Smooth muscle cell of trachea (primary cell): ENCODE results near the gene ATAD3C. TPM values are rescaled to one million over a fixed set of nuclear protein-coding genes. Genes with fewer than 3 reads are reported as not detected.

Experiments
- total RNA-seq: library from RNA; depleted of rRNA; stranded (reverse); fragments of >200 nt; gene quantifications from 2 replicates; pipeline ENCODE4 v1.2.1, GENCODE V29; 2014

The ATAD3C gene, protein sequence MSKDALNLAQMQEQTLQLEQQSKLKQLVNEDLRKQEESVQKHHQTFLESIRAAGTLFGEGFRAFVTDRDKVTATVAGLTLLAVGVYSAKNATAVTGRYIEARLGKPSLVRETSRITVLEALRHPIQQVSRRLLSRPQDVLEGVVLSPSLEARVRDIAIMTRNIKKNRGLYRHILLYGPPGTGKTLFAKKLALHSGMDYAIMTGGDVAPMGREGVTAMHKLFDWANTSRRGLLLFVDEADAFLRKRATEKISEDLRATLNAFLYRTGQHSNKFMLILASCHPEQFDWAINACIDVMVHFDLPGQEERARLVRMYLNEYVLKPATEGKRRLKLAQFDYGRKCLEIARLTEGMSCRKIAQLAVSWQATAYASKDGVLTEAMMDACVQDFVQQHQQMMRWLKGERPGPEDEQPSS
- under 0.01 TPM in 1 of 2 replicates, not detected in the other for total RNA-seq

GRCh38 chr1:1449099-1449739, at the start of gene ATAD3C:
Gene ATAD3C, plus strand, starts transcription at chr1:1449689. Its CDS starts 995 bp downstream, at chr1:1450684.

DNA sequence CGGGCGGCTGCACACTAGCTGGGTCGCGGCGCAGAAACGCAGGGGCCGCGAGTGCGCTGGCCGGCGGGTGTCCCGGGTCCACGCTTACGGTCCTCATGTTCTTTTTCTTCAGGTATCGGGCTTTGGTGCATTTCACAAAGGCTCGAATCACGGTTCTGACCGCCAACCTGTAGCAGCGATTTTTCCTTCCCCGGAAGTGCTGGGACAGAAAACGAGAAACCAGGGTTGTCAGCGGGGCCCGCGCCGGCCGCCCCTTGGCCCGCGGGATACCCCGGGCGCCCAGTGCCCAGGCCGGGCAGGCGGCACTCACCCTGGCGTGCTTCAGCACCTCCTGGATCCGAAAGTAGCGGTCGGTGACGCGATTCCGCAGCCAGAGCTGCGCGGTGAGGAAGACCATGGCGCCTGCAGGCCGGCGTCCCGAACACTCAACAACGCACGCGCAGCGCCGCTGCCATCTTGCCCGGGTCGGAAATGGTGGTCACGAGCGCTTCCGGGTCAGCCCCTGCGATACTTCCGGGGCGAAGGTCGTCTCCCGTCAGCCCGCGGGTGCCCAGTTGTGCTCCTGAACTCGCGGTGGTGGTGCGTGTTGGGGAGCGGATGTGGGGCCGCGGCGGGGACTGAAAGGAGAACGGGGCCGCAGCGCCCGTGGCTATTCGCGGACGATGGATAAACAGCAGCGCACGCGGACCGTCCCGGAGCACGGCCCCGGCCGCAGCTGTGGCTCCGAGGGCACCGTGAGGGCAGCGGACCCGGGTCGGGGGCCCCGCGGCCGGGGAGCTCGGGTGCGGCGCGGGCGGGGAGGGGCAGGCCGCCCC, 42.5 kb upstream of the ATAD3C start, which contains the start of gene MRPL20:
TSS of gene MRPL20 (minus strand) at position 473 of the 815 bp plus-strand sequence. CDS start at position 397, 76 bp downstream.

GRCh38 chr1:1421147-1421906, 28.2 kb upstream of the ATAD3C start, which contains the start of gene ANKRD65:
Gene ANKRD65, minus strand, starts transcription at chr1:1421276. Its CDS starts 271 bp downstream, at chr1:1421005.

DNA sequence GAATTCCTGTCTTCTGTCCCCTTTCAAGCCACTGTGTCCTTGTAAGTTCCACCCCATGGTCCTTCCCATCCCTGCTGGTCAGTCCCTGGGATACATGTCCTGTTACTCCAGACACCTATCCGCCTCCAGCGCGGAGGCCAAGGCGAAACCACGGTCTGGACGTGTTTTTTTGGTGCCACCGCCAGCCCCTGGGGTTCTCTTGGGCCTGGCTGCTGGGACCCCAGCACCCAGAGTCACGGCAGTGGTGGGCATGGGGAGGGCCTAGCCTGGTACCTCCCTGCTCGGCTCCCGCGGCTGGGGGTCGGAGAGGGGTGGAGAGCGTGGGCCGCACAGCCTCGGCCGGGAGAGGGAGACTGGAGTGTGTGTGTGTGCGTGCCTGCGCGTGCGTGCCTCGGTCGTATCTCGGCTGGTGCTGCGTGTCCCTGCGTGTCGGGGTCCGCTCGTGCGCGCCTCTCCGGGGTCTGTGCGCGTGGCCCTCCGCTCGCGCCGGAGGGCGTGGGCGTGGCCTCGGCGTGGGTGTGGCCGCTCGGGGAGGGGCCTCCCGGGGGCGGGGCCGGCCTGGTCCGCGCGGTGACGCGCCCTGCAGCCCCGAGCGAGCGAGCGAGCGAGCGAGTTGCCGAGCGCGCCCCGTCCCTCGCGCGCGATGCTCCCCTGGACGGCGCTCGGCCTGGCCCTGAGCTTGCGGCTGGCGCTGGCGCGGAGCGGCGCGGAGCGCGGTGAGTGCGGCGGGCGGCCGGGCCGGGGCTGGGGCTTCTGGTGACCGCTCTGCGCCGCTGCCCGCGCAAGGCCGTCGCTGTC, 14.2 kb upstream of the ATAD3C start, which contains the start of gene VWA1:
TSS of gene VWA1 (plus strand) at position 585 of the 798 bp plus-strand sequence. CDS start at position 644, 59 bp downstream.

GRCh38 chr1:1471389-1472052, 22.0 kb downstream of the ATAD3C start, which contains the start of gene ATAD3B:
Gene ATAD3B, plus strand, starts transcription at chr1:1471765. Its CDS starts 120 bp downstream, at chr1:1471885.

DNA sequence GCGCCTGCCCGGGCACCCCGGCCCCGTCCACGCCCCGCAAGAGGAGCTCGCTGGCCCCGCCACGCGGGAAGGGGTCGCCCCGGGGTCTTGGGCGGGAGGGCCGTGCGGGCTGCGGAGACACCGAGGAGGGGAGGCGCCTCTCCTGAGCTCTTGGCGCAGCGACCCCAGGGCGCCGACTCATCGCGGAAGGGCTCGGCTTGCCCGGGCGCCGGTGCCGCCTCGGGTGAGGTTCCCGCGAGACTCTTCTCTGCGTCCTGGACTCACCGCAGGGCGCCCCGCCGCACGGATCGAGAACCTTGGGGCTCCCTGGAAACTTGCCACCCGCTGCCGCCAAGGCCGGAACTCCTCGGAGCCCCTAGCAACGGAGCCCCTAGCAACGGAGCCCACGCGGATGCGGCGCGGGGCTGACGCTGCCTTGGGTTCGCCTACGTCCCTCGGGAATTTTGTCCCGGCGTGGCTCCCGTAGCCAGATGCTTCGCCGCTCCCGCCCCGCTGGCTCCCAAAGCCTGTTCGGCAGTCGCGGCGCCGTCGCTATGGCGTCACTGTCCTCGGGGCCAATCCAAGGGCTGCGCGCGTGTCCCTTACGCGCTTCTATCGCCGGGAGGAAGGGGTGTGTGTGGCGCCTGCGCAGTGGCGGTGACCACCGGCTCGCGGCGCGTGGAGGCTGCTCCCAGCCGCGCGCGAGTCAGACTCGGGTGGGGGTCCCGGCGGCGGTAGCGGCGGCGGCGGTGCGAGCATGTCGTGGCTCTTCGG, 62.2 kb downstream of the ATAD3C start, which contains the start of gene ATAD3A:
TSS of gene ATAD3A (plus strand) at position 630 of the 753 bp plus-strand sequence. CDS start at position 737, 107 bp downstream.

Other genes starting within 250 kb of the ATAD3C start
- gene TNFRSF18, start 243.1 kb upstream of the ATAD3C start, total RNA-seq: 0.33 and 0.44 TPM in 2 replicates
- under 0.01 and 0.17 TPM in 2 replicates for gene TNFRSF4, start 235.5 kb upstream of the ATAD3C start, total RNA-seq
- 137 and 202 TPM in 2 replicates for gene SDF4, start 217.7 kb upstream of the ATAD3C start, total RNA-seq
- 25.5 and 38.4 TPM in 2 replicates for gene B3GALT6, start 217.5 kb upstream of the ATAD3C start, total RNA-seq
- 2.5 and 5.1 TPM in 2 replicates for gene C1QTNF12, start 203.0 kb upstream of the ATAD3C start, total RNA-seq
- 48.3 and 110 TPM in 2 replicates for gene UBE2J2, start 175.8 kb upstream of the ATAD3C start, total RNA-seq
- 2.5 and 4.3 TPM in 2 replicates for gene SCNN1D, start 169.3 kb upstream of the ATAD3C start, total RNA-seq
- gene ACAP3, start 141.8 kb upstream of the ATAD3C start, total RNA-seq: 74.6 and 80.6 TPM in 2 replicates
- gene PUSL1, start 141.1 kb upstream of the ATAD3C start, total RNA-seq: 18.2 and 30.3 TPM in 2 replicates
- gene INTS11, start 125.0 kb upstream of the ATAD3C start, total RNA-seq: 62.8 and 67.6 TPM in 2 replicates
- gene CPTP, start 124.9 kb upstream of the ATAD3C start, total RNA-seq: 8.9 and 22.3 TPM in 2 replicates
- gene TAS1R3, start 118.4 kb upstream of the ATAD3C start, total RNA-seq: 0.15 and 0.50 TPM in 2 replicates
- gene DVL1, start 100.3 kb upstream of the ATAD3C start, total RNA-seq: 81.9 and 138 TPM in 2 replicates
- gene MXRA8, start 91.1 kb upstream of the ATAD3C start, total RNA-seq: 534 and 638 TPM in 2 replicates
- gene AURKAIP1, start 74.5 kb upstream of the ATAD3C start, total RNA-seq: 109 and 137 TPM in 2 replicates
- gene CCNL2, start 50.4 kb upstream of the ATAD3C start, total RNA-seq: 140 and 163 TPM in 2 replicates
- gene MRPL20, start 42.4 kb upstream of the ATAD3C start, total RNA-seq: 63.5 and 109 TPM in 2 replicates
- gene ANKRD65, start 28.4 kb upstream of the ATAD3C start, total RNA-seq: 2.8 and 4.2 TPM in 2 replicates
- gene VWA1, start 14.0 kb upstream of the ATAD3C start, total RNA-seq: 5.2 and 9.6 TPM in 2 replicates
- 15.0 and 15.1 TPM in 2 replicates for gene ATAD3B, start 22.1 kb downstream of the ATAD3C start, total RNA-seq
- gene ATAD3A, start 62.5 kb downstream of the ATAD3C start, total RNA-seq: 25.1 and 32.7 TPM in 2 replicates
- 4.5 and 5.5 TPM in 2 replicates for gene TMEM240, start 90.9 kb downstream of the ATAD3C start, total RNA-seq
- 84.6 and 87.3 TPM in 2 replicates for gene SSU72, start 125.2 kb downstream of the ATAD3C start, total RNA-seq
- gene FNDC10, start 150.4 kb downstream of the ATAD3C start, total RNA-seq: 1.6 and 4.1 TPM in 2 replicates
- 49.2 and 125 TPM in 2 replicates for gene MIB2, start 165.8 kb downstream of the ATAD3C start, total RNA-seq
- gene MMP23B, start 182.5 kb downstream of the ATAD3C start, total RNA-seq: 2.5 and 8.3 TPM in 2 replicates
- gene CDK11B, start 209.3 kb downstream of the ATAD3C start, total RNA-seq: 8.3 and 10.5 TPM in 2 replicates
- gene SLC35E2B, start 243.1 kb downstream of the ATAD3C start, total RNA-seq: 28.8 and 59.7 TPM in 2 replicates